Common myeloid progenitor, CD34-positive (primary cell): ENCODE measurements around the gene ARFIP1.
"Not testable (repeated sequence)": the region's sequence is repeated elsewhere in the genome, so short reads cannot be mapped to it uniquely, and the experiment has no call there.

ENCODE experiments used
- CTCF ChIA-PET: fragments of 350-600 bp; sonication (Branson Sonifier 250); formaldehyde crosslinking; loops from one replicate; lab custom pipeline; 2021; ENCODE audit warnings: antibody characterized with exemption; lab: Charles Lee
- POLR2A ChIA-PET: fragments of 350-600 bp; sonication (Branson Sonifier 250); formaldehyde crosslinking; loops from one replicate; lab custom pipeline; 2021; ENCODE audit warnings: antibody characterized with exemption; lab: Charles Lee
- DNase-seq, 3 donors: peaks; one replicate each; pipeline versions ENCODE4 v3.0.0 to v3.0.0-alpha.2; 2013
- H3K27ac ChIP-seq, 2 experiments: 1 replicate in 1 of 2; 2 replicates in 1 of 2; pipeline ENCODE4 v1.7.0; 2013; ENCODE audit warnings: inconsistent platforms in 2 of 2, low read length in 2 of 2, mild to moderate bottlenecking in 2 of 2, low read depth in 1 of 2, moderate library complexity in 1 of 2; ENCODE audit not compliant: severe bottlenecking in 2 of 2, insufficient read depth in 1 of 2, poor library complexity in 1 of 2
- H3K27me3 ChIP-seq, 5 experiments: replicated peaks in 2 of 5; 1 replicate in 3 of 5; 2 replicates in 2 of 5; pipeline versions ENCODE4 v1.6.1 to v1.7.0; 2013; ENCODE audit warnings: low read length in 4 of 5, mild to moderate bottlenecking in 2 of 5, moderate library complexity in 2 of 5, inconsistent platforms in 1 of 5; ENCODE audit not compliant: insufficient read depth in 5 of 5, control insufficient read depth in 4 of 5
- H3K36me3 ChIP-seq, 4 experiments: 1 replicate in 2 of 4; 2 replicates in 2 of 4; pipeline versions ENCODE4 v1.6.1 to v1.7.0; 2013; ENCODE audit warnings: low read length in 3 of 4, control low read depth in 1 of 4, mild to moderate bottlenecking in 1 of 4; ENCODE audit not compliant: control insufficient read depth in 4 of 4, insufficient read depth in 4 of 4
- H3K4me1 ChIP-seq, 4 experiments: 1 replicate in 3 of 4; 2 replicates in 1 of 4; pipeline versions ENCODE4 v1.6.1 to v1.7.1; 2013; ENCODE audit warnings: low read length in 3 of 4, mild to moderate bottlenecking in 3 of 4, control low read depth in 1 of 4, inconsistent platforms in 1 of 4, moderate library complexity in 1 of 4; ENCODE audit not compliant: control insufficient read depth in 4 of 4, insufficient read depth in 4 of 4; ENCODE audit errors: control extremely low read depth in 1 of 4
- H3K4me3 ChIP-seq, 7 experiments: 1 replicate in 4 of 7; 2 replicates in 3 of 7; pipeline versions ENCODE4 v1.5.1 to v1.7.0; 2013; ENCODE audit warnings: mild to moderate bottlenecking in 7 of 7, low read length in 6 of 7, moderate library complexity in 6 of 7, inconsistent platforms in 2 of 7, low read depth in 2 of 7, control low read depth in 1 of 7; ENCODE audit not compliant: insufficient read depth in 4 of 7, control insufficient read depth in 1 of 7; ENCODE audit errors: extremely low read depth in 1 of 7
- H3K9me3 ChIP-seq, 5 experiments: 1 replicate in 4 of 5; 2 replicates in 1 of 5; pipeline versions ENCODE4 v1.6.1 to v1.7.1; 2013; ENCODE audit warnings: low read length in 4 of 5, mild to moderate bottlenecking in 2 of 5, inconsistent platforms in 1 of 5, low read depth in 1 of 5, moderate library complexity in 1 of 5; ENCODE audit not compliant: control insufficient read depth in 4 of 5, insufficient read depth in 2 of 5; ENCODE audit errors: control extremely low read depth in 1 of 5
- WGBS: methylation state at CpG from one replicate; pipeline ENCODE4 v1.1.5; 2013; ENCODE audit not compliant: insufficient coverage; 5-methylcytosine and 5-hydroxymethylcytosine counted together

ARFIP1 gene

DNA sequence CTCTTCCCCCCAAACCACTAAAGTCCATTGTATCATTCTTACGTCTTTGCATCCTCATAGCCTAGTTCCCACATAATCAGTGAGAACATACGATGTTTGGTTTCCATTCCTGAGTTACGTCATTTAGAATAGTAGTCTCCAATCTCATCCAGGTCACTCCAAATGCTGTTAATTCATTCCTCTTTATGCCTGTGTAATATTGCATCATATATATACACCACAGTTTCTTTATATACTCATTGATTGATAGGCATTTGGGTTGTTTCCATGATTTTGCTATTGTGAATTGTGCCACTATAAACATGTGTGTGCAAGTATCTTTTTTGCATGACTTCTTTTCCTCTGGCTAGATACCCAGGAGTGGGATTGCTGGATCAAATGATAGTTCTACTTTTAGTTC lies 57.2 kb downstream of the ARFIP1 start:
- no peak overlapping the region for H3K27ac ChIP-seq
- no peak for DNase-seq
- WGBS = 92% methylated on average over 2 of the region's 3 CpGs
- H3K36me3 ChIP-seq = peaks cover 2 to 31% (median 4%) of the 10 kb centered on the region in 4 experiments
- ChIA-PET CTCF (no interaction called here), POLR2A (no interaction called here)
- no peaks in the 10 kb centered on the region for H3K4me1 ChIP-seq
- H3K27me3 ChIP-seq = no peaks in the 10 kb centered on the region
- H3K9me3 ChIP-seq = peaks cover 1 to 21% (median 6%) of the 10 kb centered on the region in 5 experiments
- no peak overlapping the region for H3K4me3 ChIP-seq

DNA sequence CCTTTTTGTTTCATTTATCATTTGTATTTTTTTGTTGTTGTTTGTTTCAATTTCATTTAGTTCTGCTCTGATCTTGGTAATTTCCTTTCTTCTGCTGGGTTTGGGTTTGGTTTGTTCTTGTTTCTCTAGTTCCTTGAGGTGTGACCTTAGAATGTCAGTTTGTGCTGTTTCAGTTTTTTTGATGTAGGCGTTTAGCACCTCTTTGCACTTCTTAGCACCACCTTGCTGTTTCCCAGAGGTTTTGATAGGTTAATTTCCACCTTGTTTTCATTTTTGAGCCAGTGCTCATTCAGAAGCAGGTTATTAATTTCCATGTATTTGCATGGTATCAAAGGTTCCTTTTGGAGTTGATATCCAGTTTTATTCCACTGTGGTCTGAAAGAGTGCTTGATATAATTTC lies 60.0 kb downstream of the ARFIP1 start:
- H3K4me3 ChIP-seq, H3K27me3 ChIP-seq, H3K27ac ChIP-seq, H3K4me1 ChIP-seq, DNase-seq, POLR2A ChIA-PET: not testable (repeated sequence)
- WGBS = 100% methylated on average over 1 of the region's 1 CpG
- CTCF ChIA-PET = interaction anchor here (1.5 kb wide), 1 partner anchor 9 kb away, joined by 3 read pairs; no protein-coding TSS in a partner anchor
- H3K9me3 ChIP-seq = peaks cover 0 to 13% (median 6%) of the 10 kb centered on the region in 5 experiments
- H3K36me3 ChIP-seq = peaks cover 0 to 15% (median 2%) of the 10 kb centered on the region in 4 experiments

DNA sequence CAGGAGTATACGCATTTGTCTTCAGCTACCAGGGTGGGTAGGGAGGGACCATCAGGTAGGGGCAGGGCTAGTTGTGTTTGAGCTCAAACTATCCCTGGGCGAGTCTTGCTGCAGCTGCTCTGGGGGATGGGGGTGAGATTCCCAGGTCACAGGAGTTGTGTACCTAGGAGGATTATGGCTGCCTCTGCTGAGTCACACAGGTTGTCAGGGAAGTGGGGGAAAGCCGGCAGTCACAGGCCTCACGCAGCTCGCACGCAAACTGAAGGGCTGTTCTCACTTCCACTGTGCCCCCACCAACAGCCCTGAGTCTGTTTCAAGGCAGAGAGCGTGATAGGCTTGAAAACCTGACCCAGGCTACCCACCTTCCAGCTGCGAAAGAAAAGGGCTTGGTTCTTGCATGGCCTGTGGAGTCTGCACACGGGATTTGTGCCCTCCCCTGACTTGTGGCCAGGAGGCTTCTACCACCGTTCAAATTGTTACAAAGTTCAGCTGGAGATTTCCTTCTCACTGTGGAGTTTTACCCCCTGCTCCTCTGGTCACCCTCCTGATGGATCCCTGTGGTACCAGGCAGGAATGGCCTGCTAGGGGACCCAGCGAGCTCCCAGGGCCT lies 63.8 kb downstream of the ARFIP1 start:
- no peak overlapping the region for H3K4me3 ChIP-seq
- H3K36me3 ChIP-seq = peaks cover 0 to 5% (median 2%) of the 10 kb centered on the region in 4 experiments
- no peak overlapping the region for H3K27ac ChIP-seq
- DNase-seq = peak in 2 of 3 donors; percentile 15 to 24
- H3K9me3 ChIP-seq = peaks cover 0 to 11% (median 6%) of the 10 kb centered on the region in 5 experiments
- CTCF ChIA-PET = interaction anchor here (0.6 to 1.5 kb wide), 4 partner anchors 12 to 291 kb away, joined by 3 to 7 read pairs (median 3); no protein-coding TSS in a partner anchor
- no peaks in the 10 kb centered on the region for H3K4me1 ChIP-seq
- POLR2A ChIA-PET = no interaction called here
- 85% methylated on average over 11 of the region's 11 CpGs for WGBS
- H3K27me3 ChIP-seq = no peaks in the 10 kb centered on the region

DNA sequence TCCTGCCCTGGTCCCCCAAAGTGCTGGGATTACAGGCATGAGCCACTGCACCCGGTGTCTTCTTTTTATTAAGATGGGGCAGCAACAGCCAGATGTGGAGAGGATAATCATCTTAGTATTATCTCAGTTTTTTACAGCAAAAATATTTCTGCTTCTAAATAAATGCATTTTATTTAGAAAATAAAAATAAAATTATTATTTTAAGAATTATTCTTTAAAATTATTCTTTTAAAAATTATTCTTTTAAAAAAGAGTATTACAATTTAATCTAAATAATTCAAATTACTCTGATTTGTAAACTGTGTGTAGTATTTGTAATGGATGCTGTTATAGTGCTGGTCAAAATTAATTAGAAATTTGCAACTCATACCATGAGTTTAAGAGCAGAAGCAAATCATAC lies 67.6 kb downstream of the ARFIP1 start:
- Histone ChIP-seq H3K4me3 (no peak overlapping the region), H3K27me3 (no peaks in the 10 kb centered on the region), H3K4me1 (peaks cover 9 to 22% (median 17%) of the 10 kb centered on the region in 4 experiments), H3K9me3 (peaks cover 0 to 1% (median 0%) of the 10 kb centered on the region in 5 experiments), H3K27ac (no peak overlapping the region), H3K36me3 (peaks cover 0 to 3% (median 0%) of the 10 kb centered on the region in 4 experiments)
- POLR2A ChIA-PET = no interaction called here
- CTCF ChIA-PET = interaction anchor here (0.7 to 5.8 kb wide), 11 partner anchors 15 to 471 kb away, joined by 3 to 78 read pairs (median 4); no protein-coding TSS in a partner anchor
- no peak for DNase-seq
- whole genome bisulfite sequencing = no CpG with 5 or more reads among the region's 1 CpG

DNA sequence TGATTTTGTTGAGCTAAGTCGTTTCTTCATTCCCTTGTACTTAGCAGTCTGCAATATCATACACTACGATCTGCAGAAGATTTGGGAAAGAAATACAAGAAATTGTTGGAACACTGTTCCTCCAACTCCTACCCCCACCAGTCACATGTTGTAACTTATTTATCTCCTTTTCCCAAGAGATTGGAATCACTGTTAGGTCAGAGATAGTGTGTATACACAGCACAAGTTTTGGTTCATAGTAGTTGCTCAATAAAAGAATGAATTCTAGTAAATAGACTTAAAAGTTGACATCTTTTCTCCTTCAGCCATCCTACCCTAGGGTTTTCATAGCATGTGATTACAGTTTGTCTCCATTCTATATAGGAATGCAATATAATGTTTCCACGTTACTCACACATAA lies 68.8 kb downstream of the ARFIP1 start:
- no peak overlapping the region for H3K4me3 ChIP-seq
- peaks cover 3 to 11% (median 8%) of the 10 kb centered on the region in 5 experiments for H3K9me3 ChIP-seq
- no CpG with 5 or more reads among the region's 3 CpGs for WGBS
- H3K4me1 ChIP-seq = peaks cover 9 to 22% (median 17%) of the 10 kb centered on the region in 4 experiments
- H3K36me3 ChIP-seq = peaks cover 0 to 3% (median 0%) of the 10 kb centered on the region in 4 experiments
- CTCF ChIA-PET = interaction anchor here (0.7 to 5.8 kb wide), 10 partner anchors 8 to 469 kb away, joined by 3 to 78 read pairs (median 4); no protein-coding TSS in a partner anchor
- H3K27ac ChIP-seq = no peak overlapping the region
- DNase-seq = no peak
- POLR2A ChIA-PET = no interaction called here
- no peaks in the 10 kb centered on the region for H3K27me3 ChIP-seq

DNA sequence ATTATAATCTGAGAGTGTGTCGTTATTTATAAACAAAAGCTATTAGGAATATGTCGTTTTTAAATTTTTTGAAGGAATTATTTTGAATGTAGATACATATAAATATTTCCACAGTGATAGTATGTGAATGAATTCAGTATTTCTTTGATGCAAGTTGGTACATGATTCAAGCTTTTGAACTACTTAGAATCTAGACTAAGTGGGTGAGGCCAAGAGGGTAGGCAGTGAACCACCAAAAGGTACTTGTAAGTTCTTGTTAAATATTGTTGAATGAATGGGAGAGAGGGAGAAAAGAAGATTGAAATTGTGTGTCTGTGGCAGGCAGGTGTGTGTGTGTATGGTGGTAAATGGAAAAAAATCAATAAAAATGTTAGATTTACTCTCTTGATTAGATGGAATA lies 69.6 kb downstream of the ARFIP1 start:
- H3K27ac ChIP-seq = no peak overlapping the region
- DNase-seq = no peak
- no peaks in the 10 kb centered on the region for H3K27me3 ChIP-seq
- CTCF ChIA-PET = interaction anchor here (1.4 to 5.8 kb wide), 4 partner anchors 234 to 468 kb away, joined by 5 to 78 read pairs (median 34); no protein-coding TSS in a partner anchor
- H3K4me1 ChIP-seq = peaks cover 9 to 22% (median 17%) of the 10 kb centered on the region in 4 experiments
- no peak overlapping the region for H3K4me3 ChIP-seq
- peaks cover 6 to 18% (median 8%) of the 10 kb centered on the region in 5 experiments for H3K9me3 ChIP-seq
- peaks cover 0 to 3% (median 0%) of the 10 kb centered on the region in 4 experiments for H3K36me3 ChIP-seq
- POLR2A ChIA-PET = no interaction called here
- WGBS = no CpG with 5 or more reads among the region's 2 CpGs

DNA sequence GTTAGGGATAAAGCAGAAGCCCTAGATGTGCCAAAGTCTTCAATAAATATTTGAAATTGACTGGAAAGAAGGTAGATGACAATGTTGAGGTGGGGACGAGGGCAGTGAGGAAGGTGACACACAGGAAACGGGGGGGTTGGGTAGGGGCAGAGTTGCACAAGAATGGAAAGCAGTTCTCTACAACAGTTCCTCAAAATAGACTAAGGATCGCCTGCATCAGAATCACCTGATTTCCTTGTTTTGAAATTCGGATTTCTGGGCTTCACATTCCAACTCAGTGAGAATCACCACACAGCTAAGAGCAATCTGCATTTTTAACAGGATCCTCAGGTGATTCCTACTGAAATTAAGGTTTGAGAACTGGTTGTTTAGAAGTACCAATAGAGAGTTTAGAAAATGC lies 70.6 kb downstream of the ARFIP1 start:
- H3K27ac ChIP-seq = peak overlapping the region in 1 of 2 experiments; percentile 41

More for the DNA sequence above, 70.6 kb downstream of the ARFIP1 start:
- Histone ChIP-seq H3K4me1 (peaks cover 9 to 22% (median 17%) of the 10 kb centered on the region in 4 experiments), H3K27me3 (no peaks in the 10 kb centered on the region), H3K9me3 (peaks cover 8 to 28% (median 12%) of the 10 kb centered on the region in 5 experiments), H3K4me3 (peak overlapping the region in 4 of 7 experiments; percentile 31 to 52 (median 38)), H3K36me3 (peaks cover 0 to 3% (median under 1%) of the 10 kb centered on the region in 4 experiments)
- POLR2A ChIA-PET = interaction anchor here (0.5 kb wide), 1 partner anchor 214 kb away, joined by 5 read pairs; no protein-coding TSS in a partner anchor
- DNase-seq = peak; percentile 80 to 94 (median 91)
- CTCF ChIA-PET = interaction anchor here (2.6 to 5.8 kb wide), 2 partner anchors 233 to 277 kb away, joined by 19 to 63 read pairs; no protein-coding TSS in a partner anchor
- 3% methylated on average over 4 of the region's 4 CpGs for WGBS
